HepG2 (cell line): ENCODE data around the gene ADAMTS8. TPM values are rescaled to one million over a fixed set of nuclear protein-coding genes. Genes with fewer than 3 reads are reported as not detected.

Experiments used
- THAP9 ChIP-seq: sonication (generic); formaldehyde crosslinking; IDR thresholded peaks from 2 replicates; pipeline ENCODE4; 2020; ENCODE audit warnings: missing genetic modification reagents, mild to moderate bottlenecking, borderline replicate concordance
- ZNF407 ChIP-seq: sonication (generic); formaldehyde crosslinking; IDR thresholded peaks from one replicate; pipeline ENCODE4 v1.5.1; 2020; ENCODE audit warnings: mild to moderate bottlenecking, missing genetic modification reagents; ENCODE audit errors: not compliant biosample characterization
- ZNF709 ChIP-seq: sonication (generic); formaldehyde crosslinking; IDR thresholded peaks from 2 replicates; pipeline ENCODE4 v1.5.0; 2020; ENCODE audit warnings: mild to moderate bottlenecking, missing genetic modification reagents
- polyA plus RNA-seq, 8 experiments: library from polyadenylated mRNA; depleted of rRNA in 3 of 8; stranded (reverse) in 7 of 8; unstranded in 1 of 8; fragments of >200 nt; fragmentation: Illumina TruSeq in 4 of 8; extraction: Trizol in 4 of 8; gene quantifications; 2 replicates each; pipeline versions ENCODE4 v1.2.1 to v1.2.3, GENCODE V29; 2011 to 2016; ENCODE audit warnings: low read depth in 4 of 8, missing spikeins in 1 of 8, mixed read lengths in 1 of 8; ENCODE audit not compliant: insufficient read depth in 1 of 8
- total RNA-seq, 5 experiments: library from RNA; depleted of rRNA; stranded (reverse); fragments of >200 nt; fragmentation: Illumina TruSeq; extraction: Trizol; gene quantifications; 2 replicates each; pipeline ENCODE4 v1.2.3, GENCODE V29; 2016; ENCODE audit warnings: low read depth in 1 of 5

ADAMTS8 gene
- total and polyA plus RNA-seq, 2 of the 13 experiments (the other 11 are each of a cell fraction or from before 2014, with no cell fraction given), result not detected

- TF ChIP-seq ZNF407 (CRISPR knock-in tag), result no peak
- TF ChIP-seq ZNF709 (CRISPR knock-in tag), result no peak
- no peak for TF ChIP-seq THAP9 (CRISPR knock-in tag)
Observed at GRCh38 chr11:130423541-130424142, 4.8 kb downstream of the ADAMTS8 start (continued).
